ENCODE results near the gene KIT.

KIT gene

GRCh38 chr4:54741202-54741601 is 83.4 kb downstream of the KIT start:
- TF ChIP-seq CTCF (conservative IDR thresholded peaks at IDR 0.05; ENCODE audit: low read depth, low read length), result no peak

GRCh38 chr4:54742636-54743399 is 85.1 kb downstream of the KIT start:
- H3K4me3 ChIP-seq (ENCODE audit: low read length), result no peak overlapping the region
- no peak for DNase-seq (ENCODE audit: low read depth)
- TF ChIP-seq CTCF (conservative IDR thresholded peaks at IDR 0.05; ENCODE audit: low read depth, low read length), result no peak

More at GRCh38 chr4:54741202-54741601, 83.4 kb downstream of the KIT start:
- no peak for DNase-seq (ENCODE audit: low read depth)
- no peak overlapping the region for H3K4me3 ChIP-seq (ENCODE audit: low read length)

GRCh38 chr4:54743562-54743961 is 85.8 kb downstream of the KIT start:
- TF ChIP-seq CTCF (conservative IDR thresholded peaks at IDR 0.05; ENCODE audit: low read depth, low read length), result no peak
- no peak for DNase-seq (ENCODE audit: low read depth)
- H3K4me3 ChIP-seq (ENCODE audit: low read length), result no peak overlapping the region

GRCh38 chr4:54744487-54744886 is 86.7 kb downstream of the KIT start:
- DNase-seq (ENCODE audit: low read depth), result no peak
- H3K4me3 ChIP-seq (ENCODE audit: low read length), result no peak overlapping the region
- no peak for TF ChIP-seq CTCF (conservative IDR thresholded peaks at IDR 0.05; ENCODE audit: low read depth, low read length)

GRCh38 chr4:54745031-54745770 is 87.4 kb downstream of the KIT start:
- H3K4me3 ChIP-seq (ENCODE audit: low read length), result no peak overlapping the region
- DNase-seq (ENCODE audit: low read depth), result no peak
- no peak for TF ChIP-seq CTCF (conservative IDR thresholded peaks at IDR 0.05; ENCODE audit: low read depth, low read length)

- no peak for DNase-seq (ENCODE audit: low read depth)
- TF ChIP-seq CTCF (conservative IDR thresholded peaks at IDR 0.05; ENCODE audit: low read depth, low read length), result no peak
- H3K4me3 ChIP-seq (ENCODE audit: low read length), result no peak overlapping the region
Observed at GRCh38 chr4:54746218-54746617, 88.5 kb downstream of the KIT start.

GRCh38 chr4:54750341-54750740 is 92.6 kb downstream of the KIT start:
- TF ChIP-seq CTCF (conservative IDR thresholded peaks at IDR 0.05; ENCODE audit: low read depth, low read length), result no peak
- no peak overlapping the region for H3K4me3 ChIP-seq (ENCODE audit: low read length)

More at GRCh38 chr4:54750341-54750740, 92.6 kb downstream of the KIT start:
- DNase-seq (ENCODE audit: low read depth), result no peak

All from retinal pigment epithelial cell (primary cell).